UCSD-AML1 (cell line): ENCODE measurements around the gene ALOX5.
"Not testable (repeated sequence)": the region's sequence is repeated elsewhere in the genome, so short reads cannot be mapped to it uniquely, and the experiment has no call there.

Experiments
- DNase-seq: peaks from one replicate; lab custom pipeline; 2025; ENCODE audit not compliant: unreplicated experiment; lab: John Stamatoyannopoulos, UW

ALOX5 gene

GRCh38 chr10:45374350-45375052 lies 485 bp downstream of the ALOX5 start:
- DNase-seq, result no peak

- no peak for DNase-seq
Observed at GRCh38 chr10:45375101-45375500, 1.1 kb downstream of the ALOX5 start.

GRCh38 chr10:45375716-45376231 lies 1.8 kb downstream of the ALOX5 start:
- DNase-seq, result no peak

- no peak for DNase-seq
Observed at GRCh38 chr10:45376371-45376801, 2.4 kb downstream of the ALOX5 start.

- no peak for DNase-seq
Observed at GRCh38 chr10:45377321-45377720, 3.3 kb downstream of the ALOX5 start.

- no peak for DNase-seq
Observed at GRCh38 chr10:45377858-45378257, 3.8 kb downstream of the ALOX5 start.

GRCh38 chr10:45378914-45379726 lies 5.1 kb downstream of the ALOX5 start:
- no peak for DNase-seq

GRCh38 chr10:45379891-45380540 lies 6.0 kb downstream of the ALOX5 start:
- DNase-seq, result peak; percentile 69

- DNase-seq, result no peak
Observed at GRCh38 chr10:45380903-45381620, 7.0 kb downstream of the ALOX5 start.

GRCh38 chr10:45382591-45382990 lies 8.6 kb downstream of the ALOX5 start:
- DNase-seq, result no peak

GRCh38 chr10:45383682-45384330 lies 9.8 kb downstream of the ALOX5 start:
- no peak for DNase-seq

- no peak for DNase-seq
Observed at GRCh38 chr10:45386657-45387056, 12.6 kb downstream of the ALOX5 start.

GRCh38 chr10:45387096-45387893 lies 13.3 kb downstream of the ALOX5 start:
- DNase-seq, result no peak

- not testable (repeated sequence) for DNase-seq
Observed at GRCh38 chr10:45389671-45390070, 15.7 kb downstream of the ALOX5 start.

GRCh38 chr10:45391636-45392035 lies 17.6 kb downstream of the ALOX5 start:
- DNase-seq, result not testable (repeated sequence)

GRCh38 chr10:45395554-45395953 lies 21.5 kb downstream of the ALOX5 start:
- no peak for DNase-seq

GRCh38 chr10:45398595-45398994 lies 24.6 kb downstream of the ALOX5 start:
- DNase-seq, result no peak

- no peak for DNase-seq
Observed at GRCh38 chr10:45399113-45399512, 25.1 kb downstream of the ALOX5 start.

- no peak for DNase-seq
Observed at GRCh38 chr10:45403151-45403550, 29.1 kb downstream of the ALOX5 start.
